ENCODE data around the gene TRPV6. TPM values are rescaled to one million over a fixed set of nuclear protein-coding genes. Genes with fewer than 3 reads are reported as not detected.
A peak's percentile ranks its signal among the peaks of the same experiment; 100 is the strongest.

TRPV6 gene
- total and polyA plus RNA-seq, 8 donors = 2.6 to 11.7 (median 7.7) TPM; not detected in 1

DNA sequence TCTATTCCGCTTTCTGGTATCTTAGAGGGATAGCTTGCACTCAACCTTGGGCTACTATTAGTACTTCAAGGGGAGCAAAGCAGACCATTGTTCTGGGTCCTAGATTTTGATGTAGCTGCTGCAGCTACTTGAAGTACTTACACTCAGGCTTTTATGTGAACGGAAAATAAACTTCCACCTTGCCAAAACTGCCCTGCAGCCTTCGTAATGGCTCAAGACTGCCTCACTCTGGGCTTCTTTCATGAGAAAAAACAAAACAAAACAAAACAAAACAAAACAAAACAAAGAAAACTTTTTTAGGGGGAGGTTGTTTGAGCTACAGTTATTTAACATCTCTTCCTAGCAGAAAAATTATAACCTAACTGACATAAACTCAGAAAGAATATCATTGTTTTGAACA lies 50.1 kb downstream of the TRPV6 start:
- TF ChIP-seq EP300 (IDR thresholded peaks at IDR 0.05) (no peak), POLR2A (IDR thresholded peaks at IDR 0.05) (no peak)
- intact Hi-C loops (cut with DNase I; ENCODE audit: low total_unique reads) = no loop called here
- 18 to 44% (median 26%) methylated on average over 3 of the region's 3 CpGs for WGBS, 5 donors
- no peaks in the 10 kb centered on the region for H3K4me1 ChIP-seq
- H3K9me3 ChIP-seq = no peaks in the 10 kb centered on the region
- H3K27me3 ChIP-seq = no peaks in the 10 kb centered on the region
- DNase-seq = no peak
- H3K27ac ChIP-seq = no peak overlapping the region
- no peak overlapping the region for H3K4me3 ChIP-seq
- no peaks in the 10 kb centered on the region for H3K36me3 ChIP-seq

DNA sequence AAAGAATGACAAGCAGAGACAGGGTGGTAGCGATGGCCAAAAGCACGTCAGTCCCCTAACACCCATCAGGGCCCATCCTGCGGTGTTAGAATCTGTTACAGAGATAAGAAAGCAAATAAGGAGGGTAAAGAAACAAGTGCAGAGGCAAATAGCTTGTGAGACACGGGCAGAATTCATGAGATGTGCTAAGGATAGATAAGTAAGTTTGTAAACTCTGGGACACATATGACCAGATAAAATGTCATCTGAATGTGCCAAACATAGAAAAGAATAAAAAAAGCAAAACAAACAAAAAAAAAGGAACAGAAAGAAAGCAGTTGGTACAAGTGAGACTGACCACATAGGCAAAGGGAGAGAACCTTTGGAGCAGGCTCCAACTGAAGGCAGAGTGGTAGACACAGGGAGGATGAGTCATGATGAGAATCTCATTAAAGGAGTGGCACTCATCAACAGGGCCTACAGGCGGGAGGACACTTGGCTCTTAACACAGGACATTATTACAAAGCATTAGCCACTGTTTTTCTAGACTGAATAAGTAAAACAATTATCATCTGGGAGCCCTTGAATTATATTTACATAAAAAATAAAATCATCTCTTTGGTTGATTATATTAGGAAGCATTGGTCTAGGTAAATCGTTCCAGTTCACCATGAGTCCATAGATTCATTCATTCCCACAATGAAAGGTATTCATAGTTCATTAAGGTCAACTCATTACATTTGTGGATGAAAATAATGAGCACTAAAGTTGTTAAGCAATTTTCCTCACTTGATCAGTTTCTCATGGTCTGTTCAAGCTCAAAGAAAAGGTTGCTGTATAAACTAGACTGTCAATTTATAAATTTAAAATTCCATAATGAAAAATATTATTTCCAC lies 52.1 kb downstream of the TRPV6 start:
- intact Hi-C loops (cut with DNase I; ENCODE audit: low total_unique reads) = no loop called here
- WGBS, 5 donors = 32 to 55% (median 43%) methylated on average over 6 of the region's 6 CpGs

DNA sequence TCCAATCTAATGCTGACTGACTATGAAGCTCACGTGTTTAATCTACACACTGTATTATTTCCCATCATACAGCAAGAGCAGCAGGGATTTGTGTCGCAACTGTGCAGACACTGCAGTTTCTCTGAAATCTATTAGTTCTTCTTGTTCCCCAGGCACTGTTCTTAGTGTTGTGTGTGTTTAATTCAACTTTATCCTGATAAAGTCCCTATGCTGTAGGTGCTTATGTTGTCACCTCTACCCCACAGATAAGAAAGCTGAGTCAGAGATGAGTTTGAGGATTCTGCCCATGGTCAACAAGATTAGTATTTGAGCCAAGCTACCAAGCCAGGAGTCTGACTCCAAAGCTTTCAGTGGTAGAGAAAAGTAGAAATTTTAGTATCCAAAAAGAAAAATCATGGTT lies 53.1 kb downstream of the TRPV6 start:
- 41 to 58% (median 45%) methylated on average over 2 of the region's 2 CpGs for WGBS, 5 donors
- H3K4me1 ChIP-seq = no peaks in the 10 kb centered on the region
- H3K27me3 ChIP-seq = no peaks in the 10 kb centered on the region
- no peaks in the 10 kb centered on the region for H3K9me3 ChIP-seq
- no peak overlapping the region for H3K4me3 ChIP-seq
- no peak overlapping the region for H3K27ac ChIP-seq
- peak in 2 of 3 donors; percentile 39 to 44 for TF ChIP-seq POLR2AphosphoS5 (IDR thresholded peaks at IDR 0.05)
- TF ChIP-seq, protein P1, sequence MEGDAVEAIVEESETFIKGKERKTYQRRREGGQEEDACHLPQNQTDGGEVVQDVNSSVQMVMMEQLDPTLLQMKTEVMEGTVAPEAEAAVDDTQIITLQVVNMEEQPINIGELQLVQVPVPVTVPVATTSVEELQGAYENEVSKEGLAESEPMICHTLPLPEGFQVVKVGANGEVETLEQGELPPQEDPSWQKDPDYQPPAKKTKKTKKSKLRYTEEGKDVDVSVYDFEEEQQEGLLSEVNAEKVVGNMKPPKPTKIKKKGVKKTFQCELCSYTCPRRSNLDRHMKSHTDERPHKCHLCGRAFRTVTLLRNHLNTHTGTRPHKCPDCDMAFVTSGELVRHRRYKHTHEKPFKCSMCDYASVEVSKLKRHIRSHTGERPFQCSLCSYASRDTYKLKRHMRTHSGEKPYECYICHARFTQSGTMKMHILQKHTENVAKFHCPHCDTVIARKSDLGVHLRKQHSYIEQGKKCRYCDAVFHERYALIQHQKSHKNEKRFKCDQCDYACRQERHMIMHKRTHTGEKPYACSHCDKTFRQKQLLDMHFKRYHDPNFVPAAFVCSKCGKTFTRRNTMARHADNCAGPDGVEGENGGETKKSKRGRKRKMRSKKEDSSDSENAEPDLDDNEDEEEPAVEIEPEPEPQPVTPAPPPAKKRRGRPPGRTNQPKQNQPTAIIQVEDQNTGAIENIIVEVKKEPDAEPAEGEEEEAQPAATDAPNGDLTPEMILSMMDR (IDR thresholded peaks at IDR 0.05) = no peak
- no peaks in the 10 kb centered on the region for H3K36me3 ChIP-seq
- DNase-seq = no peak
- intact Hi-C loops (cut with DNase I; ENCODE audit: low total_unique reads) = no loop called here

More for the DNA sequence above, 52.1 kb downstream of the TRPV6 start:
- H3K9me3 ChIP-seq = no peaks in the 10 kb centered on the region
- no peaks in the 10 kb centered on the region for H3K36me3 ChIP-seq
- DNase-seq = no peak
- no peak for TF ChIP-seq EP300 (IDR thresholded peaks at IDR 0.05)
- TF ChIP-seq POLR2AphosphoS5 (IDR thresholded peaks at IDR 0.05) = no peak
- no peak for TF ChIP-seq POLR2A (IDR thresholded peaks at IDR 0.05)
- TF ChIP-seq, protein P1 (IDR thresholded peaks at IDR 0.05) = no peak
- H3K4me3 ChIP-seq = no peak overlapping the region
- H3K27me3 ChIP-seq = no peaks in the 10 kb centered on the region
- H3K4me1 ChIP-seq = no peaks in the 10 kb centered on the region
- no peak overlapping the region for H3K27ac ChIP-seq

DNA sequence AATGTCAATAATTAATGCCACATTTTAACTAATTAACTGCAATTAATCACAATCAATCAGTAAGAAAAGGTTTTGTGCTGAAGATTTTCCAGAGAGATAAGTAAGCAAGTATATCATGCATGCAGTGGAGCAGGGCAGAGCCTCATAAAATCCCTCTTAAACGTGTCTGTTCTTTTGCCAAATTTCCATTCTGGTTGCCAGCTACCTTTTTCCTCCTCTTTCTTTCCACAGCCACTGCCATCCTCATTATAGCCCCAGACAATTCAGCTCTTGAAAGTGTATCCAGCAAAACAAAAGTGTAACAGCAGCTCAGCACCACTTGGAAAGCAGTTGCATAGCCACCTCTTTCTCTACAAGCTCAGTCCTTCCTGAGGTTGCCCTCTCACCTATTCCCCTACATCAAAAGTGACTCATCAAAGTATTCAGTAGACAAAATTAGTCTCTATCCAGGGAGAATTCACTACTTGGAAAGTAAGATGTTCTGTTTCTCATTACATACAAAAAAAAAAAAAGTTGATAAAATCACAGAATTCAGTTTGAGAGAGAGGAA lies 57.5 kb downstream of the TRPV6 start:
- no peaks in the 10 kb centered on the region for H3K4me1 ChIP-seq
- H3K4me3 ChIP-seq = no peak overlapping the region
- TF ChIP-seq, protein P1 (IDR thresholded peaks at IDR 0.05) = no peak
- TF ChIP-seq POLR2AphosphoS5 (IDR thresholded peaks at IDR 0.05) = no peak
- TF ChIP-seq POLR2A (IDR thresholded peaks at IDR 0.05) = no peak
- no peak for TF ChIP-seq EP300 (IDR thresholded peaks at IDR 0.05)
- intact Hi-C loops (cut with DNase I; ENCODE audit: low total_unique reads) = no loop called here
- WGBS, 5 donors = 27 to 50% (median 36%) methylated on average over 1 of the region's 1 CpG
- no peaks in the 10 kb centered on the region for H3K27me3 ChIP-seq
- DNase-seq = no peak
- H3K36me3 ChIP-seq = no peaks in the 10 kb centered on the region
- H3K9me3 ChIP-seq = peaks cover 0 to 7% (median 2%) of the 10 kb centered on the region in 4 donors
- no peak overlapping the region for H3K27ac ChIP-seq

DNA sequence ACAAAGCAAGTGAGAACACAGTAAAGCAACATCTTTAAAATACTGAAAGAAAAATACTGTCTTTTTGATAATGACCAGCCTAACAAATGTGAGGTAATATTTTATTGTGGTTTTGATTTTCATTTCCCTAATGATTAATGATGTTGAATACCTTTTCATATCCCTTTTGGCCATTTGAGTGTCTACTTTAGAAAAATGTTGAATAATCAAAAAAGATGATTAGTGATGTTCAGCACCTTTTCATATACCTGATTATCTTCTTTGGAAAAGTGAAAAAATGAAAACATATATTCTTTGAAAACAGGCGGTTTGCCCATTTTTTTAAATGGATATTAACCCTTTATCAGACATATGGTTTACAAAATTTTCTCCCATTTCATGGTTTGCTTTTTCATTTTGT lies 62.8 kb downstream of the TRPV6 start:
- DNase-seq = no peak
- H3K27me3 ChIP-seq = peaks cover 0 to 6% (median 0%) of the 10 kb centered on the region in 3 donors
- H3K27ac ChIP-seq = no peak overlapping the region
- TF ChIP-seq, protein P1 (IDR thresholded peaks at IDR 0.05) = no peak
- TF ChIP-seq POLR2AphosphoS5 (IDR thresholded peaks at IDR 0.05) (no peak), POLR2A (IDR thresholded peaks at IDR 0.05) (no peak)
- no peak overlapping the region for H3K4me3 ChIP-seq
- no peaks in the 10 kb centered on the region for H3K4me1 ChIP-seq
- peaks cover 0 to 7% (median 2%) of the 10 kb centered on the region in 4 donors for H3K9me3 ChIP-seq
- intact Hi-C loops (cut with DNase I; ENCODE audit: low total_unique reads) = no loop called here
- 0 to 50% (median 0%) methylated on average over 1 of the region's 1 CpG for WGBS, 5 donors
- no peaks in the 10 kb centered on the region for H3K36me3 ChIP-seq
